DOHH2 (cell line): ENCODE results near the gene SCAF1.

Experiments
- H3F3A ChIP-seq: fragments of 200-600 bp; sonication (generic), shearing (Covaris generic); 2 replicates; pipeline ENCODE4 v1.6.0; 2016; ENCODE audit warnings: antibody characterized with exemption, mild to moderate bottlenecking; ENCODE audit not compliant: control insufficient read depth, insufficient read depth
- H3K27ac ChIP-seq: fragments of 200-600 bp; sonication (generic); 2 replicates; pipeline ENCODE4 v1.5.1; 2014; ENCODE audit warnings: low read depth, mild to moderate bottlenecking, low read length, moderate library complexity
- H3K27me3 ChIP-seq: fragments of 200-600 bp; sonication (generic); 2 replicates; pipeline ENCODE4 v1.6.1; 2014; ENCODE audit warnings: mild to moderate bottlenecking, low read length, mixed read lengths; ENCODE audit not compliant: control insufficient read depth
- H3K36me3 ChIP-seq: fragments of 200-600 bp; sonication (generic); 2 replicates; pipeline ENCODE4 v1.6.1; 2014; ENCODE audit warnings: mild to moderate bottlenecking, low read length, moderate library complexity, mixed read lengths; ENCODE audit not compliant: control insufficient read depth
- H3K4me1 ChIP-seq: fragments of 200-600 bp; sonication (generic); 2 replicates; pipeline ENCODE4 v1.6.1; 2014; ENCODE audit warnings: mild to moderate bottlenecking, low read length, mixed read lengths; ENCODE audit not compliant: control insufficient read depth
- H3K4me2 ChIP-seq: fragments of 200-600 bp; sonication (generic); 2 replicates; pipeline ENCODE4 v1.6.0; 2014; ENCODE audit warnings: mild to moderate bottlenecking, low read length, moderate library complexity
- H3K4me3 ChIP-seq: fragments of 200-600 bp; sonication (generic); 2 replicates; pipeline ENCODE4 v1.5.1; 2014; ENCODE audit warnings: mild to moderate bottlenecking, low read length, mixed read lengths
- H3K79me2 ChIP-seq: fragments of 200-600 bp; sonication (generic); 2 replicates; pipeline ENCODE4 v1.6.1; 2014; ENCODE audit warnings: mild to moderate bottlenecking, low read length, mixed read lengths; ENCODE audit not compliant: control insufficient read depth
- H3K9me2 ChIP-seq: fragments of 200-600 bp; sonication (generic); replicated peaks from 2 replicates; pipeline ENCODE4 v1.6.1; 2014; ENCODE audit warnings: mild to moderate bottlenecking, low read length, mixed read lengths; ENCODE audit not compliant: control insufficient read depth
- H3K9me3 ChIP-seq: fragments of 200-600 bp; sonication (generic); 2 replicates; pipeline ENCODE4 v1.6.1; 2014; ENCODE audit warnings: antibody characterized with exemption, low read length, mixed read lengths; ENCODE audit not compliant: control insufficient read depth, insufficient read depth
- H4K20me1 ChIP-seq: fragments of 200-600 bp; sonication (generic); 2 replicates; pipeline ENCODE4 v1.6.0; 2014; ENCODE audit warnings: low read depth, mild to moderate bottlenecking, antibody characterized with exemption, low read length, moderate library complexity; ENCODE audit not compliant: control insufficient read depth, insufficient read depth
- CTCF ChIP-seq: fragments of 200-600 bp; sonication (generic); IDR thresholded peaks from one replicate; pipeline ENCODE4 v1.5.1; 2014; ENCODE audit warnings: antibody characterized with exemption, mild to moderate bottlenecking, low read depth, low read length; ENCODE audit not compliant: poor library complexity, severe bottlenecking
- EZH2phosphoT487 ChIP-seq: fragments of 200-600 bp; sonication (generic); IDR thresholded peaks from 2 replicates; pipeline ENCODE4 v1.6.1; 2017; ENCODE audit warnings: borderline replicate concordance, mild to moderate bottlenecking, antibody characterized with exemption, low read length, moderate library complexity, mixed read lengths

The SCAF1 gene

GRCh38 chr19:49679771-49680413, 37.9 kb downstream of the SCAF1 start:
- H3K4me1 ChIP-seq: peaks cover 39% of the 10 kb centered on the region
- H3K9me3 ChIP-seq: no peaks in the 10 kb centered on the region
- H3K36me3 ChIP-seq: peaks cover 71% of the 10 kb centered on the region
- H3K4me3 ChIP-seq: peak overlapping the region; percentile 95
- H3K4me2 ChIP-seq: peak overlapping the region; percentile 99
- H3K9me2 ChIP-seq: no peaks in the 10 kb centered on the region
- peaks cover 21% of the 10 kb centered on the region for H3F3A ChIP-seq
- peaks cover 26% of the 10 kb centered on the region for H4K20me1 ChIP-seq
- peak overlapping the region; percentile 20 for H3K27ac ChIP-seq
- H3K27me3 ChIP-seq: no peaks in the 10 kb centered on the region
- peaks cover 64% of the 10 kb centered on the region for H3K79me2 ChIP-seq
- TF ChIP-seq CTCF (no peak), EZH2phosphoT487 (no peak)

- H3K9me2 ChIP-seq: no peaks in the 10 kb centered on the region
- H3K9me3 ChIP-seq: no peaks in the 10 kb centered on the region
- TF ChIP-seq EZH2phosphoT487 (no peak), CTCF (peak; percentile 96)
- H3K27ac ChIP-seq: peak overlapping the region; percentile 20
- H3K4me3 ChIP-seq: peak overlapping the region; percentile 95
- peaks cover 26% of the 10 kb centered on the region for H4K20me1 ChIP-seq
- H3K4me1 ChIP-seq: peaks cover 36% of the 10 kb centered on the region
- no peaks in the 10 kb centered on the region for H3K27me3 ChIP-seq
- H3K4me2 ChIP-seq: peak overlapping the region; percentile 99
- peaks cover 64% of the 10 kb centered on the region for H3K79me2 ChIP-seq
- peaks cover 18% of the 10 kb centered on the region for H3F3A ChIP-seq
- peaks cover 79% of the 10 kb centered on the region for H3K36me3 ChIP-seq
Measured at GRCh38 chr19:49680421-49681351, 38.7 kb downstream of the SCAF1 start.

GRCh38 chr19:49681830-49682229, 39.8 kb downstream of the SCAF1 start:
- Histone ChIP-seq H3K4me1 (peaks cover 32% of the 10 kb centered on the region), H3K36me3 (peaks cover 84% of the 10 kb centered on the region), H4K20me1 (peaks cover 29% of the 10 kb centered on the region), H3K27me3 (no peaks in the 10 kb centered on the region), H3K79me2 (peaks cover 64% of the 10 kb centered on the region), H3K9me2 (no peaks in the 10 kb centered on the region), H3K4me3 (no peak overlapping the region), H3K9me3 (no peaks in the 10 kb centered on the region), H3F3A (peaks cover 14% of the 10 kb centered on the region; the same call in 1 of the 2 replicates), H3K27ac (no peak overlapping the region), H3K4me2 (no peak overlapping the region)
- no peak for TF ChIP-seq EZH2phosphoT487
- TF ChIP-seq CTCF: no peak
